Hippocampal formation (tissue), 2 donors: Measurements from ENCODE around the gene SIAH2.
A peak's percentile ranks its signal among the peaks of the same experiment; 100 is the strongest.

ENCODE experiments used
- DNase-seq, 2 donors: peaks; one replicate each; lab custom pipeline; 2025; lab: John Stamatoyannopoulos, UW

SIAH2 gene

GRCh38 chr3:150733936-150734794, 28.8 kb downstream of the SIAH2 start:
- no peak for DNase-seq

- DNase-seq = no peak
Observed at GRCh38 chr3:150733373-150733935, 29.5 kb downstream of the SIAH2 start.

GRCh38 chr3:150729682-150730360, 33.1 kb downstream of the SIAH2 start:
- no peak for DNase-seq

GRCh38 chr3:150727653-150728502, 35.1 kb downstream of the SIAH2 start:
- DNase-seq = no peak

- no peak for DNase-seq
Observed at GRCh38 chr3:150725548-150725947, 37.4 kb downstream of the SIAH2 start.

- no peak for DNase-seq
Observed at GRCh38 chr3:150723946-150724345, 39.0 kb downstream of the SIAH2 start.

GRCh38 chr3:150722267-150722666, 40.7 kb downstream of the SIAH2 start:
- no peak for DNase-seq

- peak in 1 of 2 donors; percentile 79 for DNase-seq
Observed at GRCh38 chr3:150721285-150722130, 41.5 kb downstream of the SIAH2 start.

GRCh38 chr3:150720444-150720843, 42.5 kb downstream of the SIAH2 start:
- no peak for DNase-seq

GRCh38 chr3:150710097-150710496, 52.9 kb downstream of the SIAH2 start:
- no peak for DNase-seq

GRCh38 chr3:150703756-150704344, 59.1 kb downstream of the SIAH2 start, which contains the start of gene ERICH6:
ERICH6 (minus strand) TSS chr3:150703920; CDS start chr3:150703898, 22 bp downstream.
- peak; percentile 73 to 83 for DNase-seq

GRCh38 chr3:150703299-150703755, 59.6 kb downstream of the SIAH2 start:
- no peak for DNase-seq

GRCh38 chr3:150699068-150699639, 63.8 kb downstream of the SIAH2 start:
- no peak for DNase-seq

GRCh38 chr3:150697646-150698045, 65.3 kb downstream of the SIAH2 start:
- DNase-seq = no peak

GRCh38 chr3:150691414-150692040, 71.4 kb downstream of the SIAH2 start:
- DNase-seq = no peak
